OCI-LY3 (cell line): Measurements from ENCODE around the gene DYNC1LI1.

Source experiments
- H2AFZ ChIP-seq: fragments of 200-600, 300-600 bp; shearing (Covaris generic); 2 replicates; pipeline ENCODE4 v1.6.0; 2014; ENCODE audit warnings: antibody characterized with exemption, low read depth, low read length
- H3K27ac ChIP-seq: fragments of 200-600, 300-600 bp; sonication (generic); 2 replicates; pipeline ENCODE4 v1.5.1; 2014; ENCODE audit warnings: mild to moderate bottlenecking, low read length, moderate library complexity, mixed read lengths
- H3K27me3 ChIP-seq: fragments of 200-600, 300-600 bp; sonication (generic); 2 replicates; pipeline ENCODE4 v1.6.1; 2014; ENCODE audit warnings: low read depth, low read length, mixed read lengths
- H3K36me3 ChIP-seq: fragments of 200-600, 300-600 bp; sonication (generic); replicated peaks from 2 replicates; pipeline ENCODE3; 2014; ENCODE audit warnings: low read depth, low read length, mixed read lengths
- H3K4me1 ChIP-seq: fragments of 300-600, 200-600 bp; sonication (generic); 2 replicates; pipeline ENCODE4 v1.6.1; 2014; ENCODE audit warnings: low read length, mixed read lengths
- H3K4me2 ChIP-seq: fragments of 200-600, 300-600 bp; sonication (generic); 2 replicates; pipeline ENCODE4 v1.6.1; 2014; ENCODE audit warnings: low read length, mixed read lengths
- H3K4me3 ChIP-seq: fragments of 300-600, 200-600 bp; sonication (generic); 2 replicates; pipeline ENCODE4 v1.5.1; 2014; ENCODE audit warnings: antibody characterized with exemption, mild to moderate bottlenecking, low read length, moderate library complexity
- H3K79me2 ChIP-seq: fragments of 300-600, 200-600 bp; shearing (Covaris generic); 2 replicates; pipeline ENCODE4 v1.6.1; 2014; ENCODE audit warnings: mild to moderate bottlenecking, low read length, mixed read lengths
- H3K9ac ChIP-seq: fragments of 300-600, 200-600 bp; shearing (Covaris generic); 2 replicates; pipeline ENCODE4 v1.6.0; 2014; ENCODE audit warnings: mild to moderate bottlenecking, low read length, moderate library complexity
- H3K9me3 ChIP-seq: fragments of 200-600, 300-600 bp; shearing (Covaris generic); 2 replicates; pipeline ENCODE4 v1.6.1; 2014; ENCODE audit warnings: low read length, mixed read lengths; ENCODE audit not compliant: insufficient read depth
- H4K20me1 ChIP-seq: fragments of 200-600, 300-600 bp; sonication (generic); 2 replicates; pipeline ENCODE4 v1.6.1; 2016; ENCODE audit warnings: low read length, mixed read lengths; ENCODE audit not compliant: insufficient read depth
- CTCF ChIP-seq: fragments of 200-600, 300-600 bp; sonication (generic); IDR thresholded peaks from 2 replicates; pipeline ENCODE4 v1.5.1; 2014; ENCODE audit warnings: antibody characterized with exemption, low read length, low read depth
- EZH2phosphoT487 ChIP-seq: fragments of 200-600 bp; shearing (Covaris generic); IDR thresholded peaks from 2 replicates; pipeline ENCODE4 v1.6.1; 2018; ENCODE audit warnings: antibody characterized with exemption, mixed run types, low read depth

Gene DYNC1LI1

GRCh38 chr3:32502946-32503286, 67.7 kb downstream of the DYNC1LI1 start:
- peaks cover 20% of the 10 kb centered on the region for H3K79me2 ChIP-seq
- TF ChIP-seq EZH2phosphoT487, result no peak
- no peak for TF ChIP-seq CTCF
- no peaks in the 10 kb centered on the region for H3K27me3 ChIP-seq
- H3K27ac ChIP-seq, result no peak overlapping the region
- no peaks in the 10 kb centered on the region for H3K9me3 ChIP-seq
- H4K20me1 ChIP-seq, result 0 out of 2 replicates have a peak, but pooled peaks cover 3% of the 10 kb centered on the region
- H3K36me3 ChIP-seq, result peaks cover 3% of the 10 kb centered on the region
- peak overlapping the region; percentile 74 for H3K4me2 ChIP-seq
- H3K9ac ChIP-seq, result peak overlapping the region; percentile 77
- peaks cover 29% of the 10 kb centered on the region for H3K4me1 ChIP-seq
- H2AFZ ChIP-seq, result peak overlapping the region; percentile 95
- H3K4me3 ChIP-seq, result peak overlapping the region; percentile 84

- Histone ChIP-seq H3K9me3 (no peaks in the 10 kb centered on the region), H3K4me2 (peak within 1 kb of the TSS; percentile 86), H3K79me2 (peaks cover 20% of the 10 kb centered on the region), H3K27ac (peak within 1 kb of the TSS; percentile 37), H3K4me3 (peak within 1 kb of the TSS; percentile 84), H4K20me1 (0 out of 2 replicates have a peak, but pooled peaks cover 3% of the 10 kb centered on the region), H2AFZ (peak within 1 kb of the TSS; percentile 95), H3K4me1 (peaks cover 34% of the 10 kb centered on the region), H3K36me3 (peaks cover 3% of the 10 kb centered on the region), H3K9ac (peak within 1 kb of the TSS; percentile 77), H3K27me3 (no peaks in the 10 kb centered on the region)
- TF ChIP-seq EZH2phosphoT487, result no peak
- 0 out of 2 replicates have a peak, but pooled peaks have one; percentile 3 for TF ChIP-seq CTCF
Observed at GRCh38 chr3:32502118-32502945, 68.3 kb downstream of the DYNC1LI1 start, which contains the start of gene CMTM6. CMTM6 (minus strand) TSS chr3:32502852; CDS start chr3:32502745, 107 bp downstream.

- Histone ChIP-seq H2AFZ (peak overlapping the region; percentile 86), H3K4me3 (peak overlapping the region; percentile 84), H3K27ac (no peak overlapping the region), H3K4me2 (peak overlapping the region; percentile 86), H3K9ac (peak overlapping the region; percentile 77), H3K79me2 (peaks cover 20% of the 10 kb centered on the region), H4K20me1 (0 out of 2 replicates have a peak, but pooled peaks cover 3% of the 10 kb centered on the region), H3K27me3 (no peaks in the 10 kb centered on the region), H3K9me3 (no peaks in the 10 kb centered on the region), H3K4me1 (peaks cover 34% of the 10 kb centered on the region), H3K36me3 (peaks cover 3% of the 10 kb centered on the region)
- no peak for TF ChIP-seq EZH2phosphoT487
- no peak for TF ChIP-seq CTCF
Observed at GRCh38 chr3:32501783-32502117, 68.9 kb downstream of the DYNC1LI1 start.
